Activated B cell treated with CpG ODN at 0.5 μM for 24 hours (primary cell): Measurements from ENCODE around the gene POLR3GL. TPM values are rescaled to one million over a fixed set of nuclear protein-coding genes. Genes with fewer than 3 reads are reported as not detected.

Source experiments
- ATAC-seq: fragments of 200-7000 bp; cut with Tn5 transposase; one replicate; pipeline ENCODE4 v1.10.0; 2021; ENCODE audit warnings: low read depth, mild to moderate bottlenecking, moderate library complexity
- CTCF ChIA-PET: fragments of 350-600 bp; sonication (Branson Sonifier 250); formaldehyde crosslinking; loops from one replicate; lab custom pipeline; 2021; ENCODE audit warnings: antibody characterized with exemption; lab: Charles Lee
- POLR2A ChIA-PET: fragments of 350-600 bp; sonication (Branson Sonifier 250); formaldehyde crosslinking; loops from one replicate; lab custom pipeline; 2021; ENCODE audit warnings: antibody characterized with exemption; lab: Charles Lee
- DNase-seq: peaks from one replicate; pipeline ENCODE4 v3.0.0; 2022
- H3K27ac Mint-ChIP-seq: one replicate; pipeline ENCODE4 v1.8.0; 2020; ENCODE audit warnings: mixed read lengths
- H3K27me3 Mint-ChIP-seq: one replicate; pipeline ENCODE4 v1.8.0; 2021; ENCODE audit warnings: mixed read lengths
- H3K36me3 Mint-ChIP-seq: one replicate; pipeline ENCODE4 v1.8.0; 2021; ENCODE audit warnings: low read depth, mixed read lengths
- H3K4me1 Mint-ChIP-seq: one replicate; pipeline ENCODE4 v1.8.0; 2021; ENCODE audit warnings: mixed read lengths
- H3K4me3 Mint-ChIP-seq: one replicate; pipeline ENCODE4 v1.8.0; 2020; ENCODE audit warnings: mild to moderate bottlenecking, mixed read lengths
- H3K9me3 Mint-ChIP-seq: one replicate; pipeline ENCODE4 v1.8.0; 2020; ENCODE audit warnings: mixed read lengths
- intact Hi-C: fragments of 100-400 bp; cut with micrococcal nuclease; formaldehyde crosslinking; loops from one replicate; pipeline ENCODE4 v1.15.1; 2024
- total RNA-seq: library from RNA; stranded (reverse); gene quantifications from 2 replicates; pipeline ENCODE4 v1.2.3, GENCODE V29; 2022
- TF ChIP-seq, protein P1 (sequence below): fragments of 200-600 bp; IDR thresholded peaks from one replicate; pipeline ENCODE4 v1.8.0; 2022; ENCODE audit warnings: antibody characterized with exemption, mild to moderate bottlenecking

The POLR3GL gene
- total RNA-seq, 1 donor from 2014 or later: 22.7 TPM

DNA sequence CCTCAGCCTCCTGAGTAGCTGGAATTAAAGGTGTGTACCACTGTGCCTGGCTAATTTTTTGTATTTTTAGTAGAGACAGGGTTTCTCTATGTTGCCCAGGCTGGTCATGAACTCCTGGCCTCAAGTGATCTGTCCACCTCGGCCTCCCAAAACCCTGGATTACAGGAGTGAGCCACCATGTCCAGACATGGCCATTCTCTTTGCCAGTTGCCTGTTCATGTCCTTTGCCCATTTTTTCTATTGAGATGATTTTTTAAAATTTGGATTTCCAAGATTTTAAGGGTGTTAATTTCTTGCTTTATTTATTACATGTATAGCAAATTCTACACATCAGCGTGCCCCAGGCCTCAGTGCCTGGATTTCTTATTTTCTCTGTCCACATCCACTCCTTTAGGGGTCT, 2.8 kb downstream of the POLR3GL start:
- intact Hi-C loops: no loop called here
- TF ChIP-seq, protein P1, sequence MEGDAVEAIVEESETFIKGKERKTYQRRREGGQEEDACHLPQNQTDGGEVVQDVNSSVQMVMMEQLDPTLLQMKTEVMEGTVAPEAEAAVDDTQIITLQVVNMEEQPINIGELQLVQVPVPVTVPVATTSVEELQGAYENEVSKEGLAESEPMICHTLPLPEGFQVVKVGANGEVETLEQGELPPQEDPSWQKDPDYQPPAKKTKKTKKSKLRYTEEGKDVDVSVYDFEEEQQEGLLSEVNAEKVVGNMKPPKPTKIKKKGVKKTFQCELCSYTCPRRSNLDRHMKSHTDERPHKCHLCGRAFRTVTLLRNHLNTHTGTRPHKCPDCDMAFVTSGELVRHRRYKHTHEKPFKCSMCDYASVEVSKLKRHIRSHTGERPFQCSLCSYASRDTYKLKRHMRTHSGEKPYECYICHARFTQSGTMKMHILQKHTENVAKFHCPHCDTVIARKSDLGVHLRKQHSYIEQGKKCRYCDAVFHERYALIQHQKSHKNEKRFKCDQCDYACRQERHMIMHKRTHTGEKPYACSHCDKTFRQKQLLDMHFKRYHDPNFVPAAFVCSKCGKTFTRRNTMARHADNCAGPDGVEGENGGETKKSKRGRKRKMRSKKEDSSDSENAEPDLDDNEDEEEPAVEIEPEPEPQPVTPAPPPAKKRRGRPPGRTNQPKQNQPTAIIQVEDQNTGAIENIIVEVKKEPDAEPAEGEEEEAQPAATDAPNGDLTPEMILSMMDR: no peak
- Mint-ChIP-seq H3K4me3 (no peak overlapping the region), H3K27me3 (no peaks in the 10 kb centered on the region), H3K36me3 (peaks cover 13% of the 10 kb centered on the region), H3K27ac (no peak overlapping the region), H3K9me3 (peaks cover 2% of the 10 kb centered on the region), H3K4me1 (peaks cover 36% of the 10 kb centered on the region)
- ChIA-PET CTCF (interaction anchor here (0.7 to 1.4 kb wide), 2 partner anchors 10 to 40 kb away, joined by 3 read pairs; no protein-coding TSS in a partner anchor), POLR2A (interaction anchor here (0.6 to 4.6 kb wide), 6 partner anchors 10 to 84 kb away, joined by 3 to 34 read pairs (median 4); partner anchors contain the start of genes PEX11B, RBM8A and TXNIP)
- ATAC-seq: no peak
- DNase-seq: no peak

DNA sequence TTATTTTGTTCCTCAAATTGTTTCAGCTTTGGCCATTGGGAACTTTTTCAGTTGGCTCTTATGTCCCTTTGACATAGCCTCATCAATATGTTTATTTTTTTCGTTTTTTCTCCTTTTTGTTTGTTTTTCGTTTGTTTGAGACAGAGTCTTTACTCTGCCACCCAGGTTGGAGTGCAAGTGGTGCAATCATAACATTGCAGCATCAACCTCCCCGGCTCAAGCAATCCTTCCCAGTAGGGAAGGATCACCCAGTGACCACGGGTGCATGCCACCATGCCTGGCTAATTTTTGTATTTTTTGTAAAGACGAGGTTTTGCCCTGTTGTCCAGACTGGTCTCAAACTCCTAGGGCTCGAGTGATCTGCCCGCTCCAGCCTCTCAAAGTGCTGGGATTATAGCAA, 8.1 kb downstream of the POLR3GL start:
- POLR2A ChIA-PET: interaction anchor here (1.3 to 1.6 kb wide), 3 partner anchors 8 to 45 kb away, joined by 3 to 6 read pairs (median 4); partner anchors contain the start of genes ANKRD34A, LIX1L, POLR3GL and RBM8A
- intact Hi-C loops: no loop called here
- H3K4me3 Mint-ChIP-seq: no peak overlapping the region
- ATAC-seq (no peak), DNase-seq (no peak)
- H3K36me3 Mint-ChIP-seq: peaks cover 16% of the 10 kb centered on the region
- CTCF ChIA-PET: interaction anchor here (0.8 kb wide), 1 partner anchor 61 kb away, joined by 3 read pairs; no protein-coding TSS in a partner anchor
- H3K27me3 Mint-ChIP-seq: no peaks in the 10 kb centered on the region
- TF ChIP-seq, protein P1: no peak
- H3K4me1 Mint-ChIP-seq: peaks cover 10% of the 10 kb centered on the region
- no peak overlapping the region for H3K27ac Mint-ChIP-seq
- peaks cover under 1% of the 10 kb centered on the region for H3K9me3 Mint-ChIP-seq

DNA sequence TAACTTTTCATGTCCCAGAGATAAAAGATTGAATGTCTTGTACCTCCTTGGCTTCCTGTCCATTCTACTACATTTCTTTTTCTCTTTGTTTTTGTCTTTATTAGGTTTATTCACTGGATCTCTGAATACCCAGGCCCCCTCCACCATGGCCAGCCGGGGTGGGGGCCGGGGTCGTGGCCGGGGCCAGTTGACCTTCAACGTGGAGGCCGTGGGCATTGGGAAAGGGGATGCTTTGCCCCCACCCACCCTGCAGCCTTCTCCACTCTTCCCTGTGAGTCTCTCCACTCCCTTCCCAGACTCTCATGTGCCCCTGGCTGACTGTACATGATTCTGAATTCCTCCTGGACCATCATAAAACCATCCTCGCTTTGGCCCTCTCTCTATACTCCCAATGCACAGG, 10.2 kb downstream of the POLR3GL start:
- no peak overlapping the region for H3K4me3 Mint-ChIP-seq
- POLR2A ChIA-PET: no interaction called here
- no peak overlapping the region for H3K27ac Mint-ChIP-seq
- no peaks in the 10 kb centered on the region for H3K9me3 Mint-ChIP-seq
- H3K36me3 Mint-ChIP-seq: peaks cover 12% of the 10 kb centered on the region
- no peaks in the 10 kb centered on the region for H3K27me3 Mint-ChIP-seq
- TF ChIP-seq, protein P1: no peak
- no peak for DNase-seq
- CTCF ChIA-PET: no interaction called here
- intact Hi-C loops: no loop called here
- no peak for ATAC-seq
- H3K4me1 Mint-ChIP-seq: peaks cover 4% of the 10 kb centered on the region

DNA sequence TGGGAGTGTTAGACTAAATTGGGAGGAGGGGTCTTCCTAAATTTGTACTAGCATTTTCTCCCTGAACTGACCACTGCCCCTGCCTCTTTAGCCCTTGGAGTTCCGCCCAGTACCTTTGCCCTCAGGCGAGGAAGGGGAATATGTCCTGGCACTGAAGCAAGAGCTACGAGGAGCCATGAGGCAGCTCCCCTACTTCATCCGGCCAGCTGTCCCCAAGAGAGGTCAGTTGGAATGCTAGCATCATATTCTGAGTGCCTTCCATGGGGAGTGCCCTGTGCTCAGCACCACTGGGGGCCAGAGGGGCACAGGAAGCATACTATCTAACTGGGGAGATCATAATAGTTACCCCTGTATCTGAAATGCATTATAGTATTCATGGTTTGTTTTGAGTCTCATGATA, 10.7 kb downstream of the POLR3GL start:
- CTCF ChIA-PET: interaction anchor here (7.6 kb wide), 1 partner anchor 33 kb away, joined by 247 read pairs; no protein-coding TSS in a partner anchor
- no peaks in the 10 kb centered on the region for H3K9me3 Mint-ChIP-seq
- no peak for ATAC-seq
- peaks cover 2% of the 10 kb centered on the region for H3K4me1 Mint-ChIP-seq
- peaks cover 12% of the 10 kb centered on the region for H3K36me3 Mint-ChIP-seq
- TF ChIP-seq, protein P1: no peak
- no peaks in the 10 kb centered on the region for H3K27me3 Mint-ChIP-seq
- no peak overlapping the region for H3K4me3 Mint-ChIP-seq
- POLR2A ChIA-PET: no interaction called here
- no peak for DNase-seq
- intact Hi-C loops: no loop called here
- no peak overlapping the region for H3K27ac Mint-ChIP-seq

DNA sequence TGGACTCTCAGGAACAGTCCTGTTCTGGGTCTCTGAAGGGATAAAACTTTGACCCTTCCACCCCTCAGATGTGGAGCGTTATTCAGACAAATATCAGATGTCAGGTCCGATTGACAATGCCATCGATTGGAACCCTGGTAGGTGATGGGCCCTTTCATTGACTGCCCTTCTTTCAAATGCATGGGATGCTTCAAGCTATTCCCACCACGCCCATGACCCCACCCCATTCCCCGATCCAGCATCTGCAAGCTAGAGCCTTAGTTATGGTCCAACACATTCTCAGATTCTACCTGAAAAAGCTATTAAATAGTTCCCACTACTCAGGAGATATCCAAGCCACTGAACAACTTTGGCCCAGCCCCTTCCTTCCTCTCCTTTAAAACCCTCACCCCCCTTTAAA, 12.5 kb downstream of the POLR3GL start:
- CTCF ChIA-PET: interaction anchor here (1.0 to 7.6 kb wide), 17 partner anchors 8 to 132 kb away, joined by 3 to 247 read pairs (median 5); partner anchors contain the start of genes ANKRD34A, HJV, LIX1L and NUDT17
- H3K4me3 Mint-ChIP-seq: no peak overlapping the region

More for the DNA sequence above, 12.5 kb downstream of the POLR3GL start:
- no peak for DNase-seq
- Mint-ChIP-seq H3K9me3 (no peaks in the 10 kb centered on the region), H3K27ac (no peak overlapping the region), H3K36me3 (peaks cover 10% of the 10 kb centered on the region), H3K4me1 (no peaks in the 10 kb centered on the region), H3K27me3 (no peaks in the 10 kb centered on the region)
- TF ChIP-seq, protein P1: no peak
- POLR2A ChIA-PET: interaction anchor here (1.0 to 13.5 kb wide), 10 partner anchors 12 to 132 kb away, joined by 4 to 579 read pairs (median 24); partner anchors contain the start of genes ANKRD34A, LIX1L, NUDT17 and POLR3GL
- ATAC-seq: no peak
- intact Hi-C loops: loop anchor here (1.0 kb wide), 3 partner anchors 30 to 50 kb away; partner anchors contain the start of gene RBM8A
